ENCODE results near the gene AQP3.

DNA sequence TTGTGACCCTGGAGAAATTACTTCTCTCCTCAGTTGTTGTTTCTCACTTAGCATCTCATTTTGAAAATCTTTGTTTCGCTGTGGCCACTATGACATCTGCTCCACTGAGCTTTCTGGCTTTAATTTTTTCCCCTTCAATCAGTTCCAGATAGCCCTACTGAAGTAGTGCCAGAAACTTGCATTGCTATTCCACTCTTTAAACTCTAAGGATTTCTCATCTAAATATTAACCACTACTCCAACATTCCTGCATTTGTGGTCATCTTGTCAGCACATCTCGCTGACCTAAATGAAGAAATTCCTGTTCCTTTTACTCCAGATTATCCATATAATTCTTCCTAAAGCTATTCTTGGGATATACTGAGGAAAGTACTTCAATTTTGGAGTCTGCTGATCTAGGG, 41.7 kb upstream of the AQP3 start:
- TF ChIP-seq TAF1 (IDR thresholded peaks at IDR 0.05; ENCODE audit: low read depth) (no peak), YY1 (IDR thresholded peaks at IDR 0.05; ENCODE audit: low read depth) (no peak), EP300 (IDR thresholded peaks at IDR 0.05; ENCODE audit: borderline replicate concordance) (no peak), CEBPB (IDR thresholded peaks at IDR 0.05) (no peak), RAD21 (IDR thresholded peaks at IDR 0.05; ENCODE audit: low read depth) (no peak), ZBTB7A (IDR thresholded peaks at IDR 0.05; ENCODE audit: low read depth) (no peak)
- TF ChIP-seq, protein P1, sequence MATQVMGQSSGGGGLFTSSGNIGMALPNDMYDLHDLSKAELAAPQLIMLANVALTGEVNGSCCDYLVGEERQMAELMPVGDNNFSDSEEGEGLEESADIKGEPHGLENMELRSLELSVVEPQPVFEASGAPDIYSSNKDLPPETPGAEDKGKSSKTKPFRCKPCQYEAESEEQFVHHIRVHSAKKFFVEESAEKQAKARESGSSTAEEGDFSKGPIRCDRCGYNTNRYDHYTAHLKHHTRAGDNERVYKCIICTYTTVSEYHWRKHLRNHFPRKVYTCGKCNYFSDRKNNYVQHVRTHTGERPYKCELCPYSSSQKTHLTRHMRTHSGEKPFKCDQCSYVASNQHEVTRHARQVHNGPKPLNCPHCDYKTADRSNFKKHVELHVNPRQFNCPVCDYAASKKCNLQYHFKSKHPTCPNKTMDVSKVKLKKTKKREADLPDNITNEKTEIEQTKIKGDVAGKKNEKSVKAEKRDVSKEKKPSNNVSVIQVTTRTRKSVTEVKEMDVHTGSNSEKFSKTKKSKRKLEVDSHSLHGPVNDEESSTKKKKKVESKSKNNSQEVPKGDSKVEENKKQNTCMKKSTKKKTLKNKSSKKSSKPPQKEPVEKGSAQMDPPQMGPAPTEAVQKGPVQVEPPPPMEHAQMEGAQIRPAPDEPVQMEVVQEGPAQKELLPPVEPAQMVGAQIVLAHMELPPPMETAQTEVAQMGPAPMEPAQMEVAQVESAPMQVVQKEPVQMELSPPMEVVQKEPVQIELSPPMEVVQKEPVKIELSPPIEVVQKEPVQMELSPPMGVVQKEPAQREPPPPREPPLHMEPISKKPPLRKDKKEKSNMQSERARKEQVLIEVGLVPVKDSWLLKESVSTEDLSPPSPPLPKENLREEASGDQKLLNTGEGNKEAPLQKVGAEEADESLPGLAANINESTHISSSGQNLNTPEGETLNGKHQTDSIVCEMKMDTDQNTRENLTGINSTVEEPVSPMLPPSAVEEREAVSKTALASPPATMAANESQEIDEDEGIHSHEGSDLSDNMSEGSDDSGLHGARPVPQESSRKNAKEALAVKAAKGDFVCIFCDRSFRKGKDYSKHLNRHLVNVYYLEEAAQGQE (IDR thresholded peaks at IDR 0.05; ENCODE audit: low read depth) = no peak
- TF ChIP-seq, protein P2, sequence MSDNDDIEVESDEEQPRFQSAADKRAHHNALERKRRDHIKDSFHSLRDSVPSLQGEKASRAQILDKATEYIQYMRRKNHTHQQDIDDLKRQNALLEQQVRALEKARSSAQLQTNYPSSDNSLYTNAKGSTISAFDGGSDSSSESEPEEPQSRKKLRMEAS (IDR thresholded peaks at IDR 0.05) = no peak

Measured in Ishikawa (cell line).